ENCODE measurements around the gene SENP1. TPM values are rescaled to one million over a fixed set of nuclear protein-coding genes. Genes with fewer than 3 reads are reported as not detected.

The SENP1 gene
- total and polyA plus RNA-seq, 12 donors: 3.0 to 21.6 (median 11.2) TPM

DNA sequence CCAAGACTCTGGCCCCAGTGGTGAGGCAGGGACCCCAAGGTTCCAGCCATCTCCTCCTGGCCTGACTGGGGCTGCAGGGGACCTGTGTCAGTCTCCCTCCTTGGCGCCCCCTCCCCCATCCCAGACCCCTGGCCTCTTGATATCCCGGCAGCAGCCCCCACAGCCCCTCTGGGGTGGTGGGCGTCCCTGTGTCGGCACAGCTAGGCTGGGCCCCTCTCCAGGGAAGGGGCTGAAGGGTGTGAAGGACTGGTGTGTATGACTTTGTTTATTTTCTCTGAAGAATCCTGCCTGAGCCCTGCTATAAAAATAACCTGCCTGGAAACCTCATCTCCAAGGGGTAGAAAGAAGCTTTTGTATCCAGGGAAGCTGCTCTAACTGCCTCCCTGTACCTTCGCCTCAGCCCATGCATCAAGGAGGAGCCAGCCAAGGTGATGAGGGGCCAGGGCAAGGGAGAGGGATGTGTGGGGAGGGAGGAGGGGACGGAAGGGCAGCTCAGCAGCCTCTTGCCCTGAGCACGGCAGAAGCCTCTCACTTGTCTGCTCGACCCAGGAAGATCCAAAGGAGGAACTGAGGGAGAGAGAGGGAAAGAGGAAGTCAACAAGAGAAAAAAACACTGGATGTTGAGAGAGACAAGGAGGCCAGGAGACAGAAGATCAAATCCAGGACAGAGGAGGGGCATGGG, 76.2 kb downstream of the SENP1 start:
- Histone ChIP-seq H3K4me3 (no peak overlapping the region), H3K36me3 (replicated peaks in 1 of 2) (no peaks in the 10 kb centered on the region), H3K27ac (no peak overlapping the region), H3K9me3 (replicated peaks in 1 of 3) (no peaks in the 10 kb centered on the region), H3K4me1 (replicated peaks in 1 of 2) (no peaks in the 10 kb centered on the region), H3K27me3 (no peaks in the 10 kb centered on the region)
- TF ChIP-seq, protein P1, sequence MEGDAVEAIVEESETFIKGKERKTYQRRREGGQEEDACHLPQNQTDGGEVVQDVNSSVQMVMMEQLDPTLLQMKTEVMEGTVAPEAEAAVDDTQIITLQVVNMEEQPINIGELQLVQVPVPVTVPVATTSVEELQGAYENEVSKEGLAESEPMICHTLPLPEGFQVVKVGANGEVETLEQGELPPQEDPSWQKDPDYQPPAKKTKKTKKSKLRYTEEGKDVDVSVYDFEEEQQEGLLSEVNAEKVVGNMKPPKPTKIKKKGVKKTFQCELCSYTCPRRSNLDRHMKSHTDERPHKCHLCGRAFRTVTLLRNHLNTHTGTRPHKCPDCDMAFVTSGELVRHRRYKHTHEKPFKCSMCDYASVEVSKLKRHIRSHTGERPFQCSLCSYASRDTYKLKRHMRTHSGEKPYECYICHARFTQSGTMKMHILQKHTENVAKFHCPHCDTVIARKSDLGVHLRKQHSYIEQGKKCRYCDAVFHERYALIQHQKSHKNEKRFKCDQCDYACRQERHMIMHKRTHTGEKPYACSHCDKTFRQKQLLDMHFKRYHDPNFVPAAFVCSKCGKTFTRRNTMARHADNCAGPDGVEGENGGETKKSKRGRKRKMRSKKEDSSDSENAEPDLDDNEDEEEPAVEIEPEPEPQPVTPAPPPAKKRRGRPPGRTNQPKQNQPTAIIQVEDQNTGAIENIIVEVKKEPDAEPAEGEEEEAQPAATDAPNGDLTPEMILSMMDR (IDR thresholded peaks at IDR 0.05): no peak
- TF ChIP-seq POLR2A (IDR thresholded peaks at IDR 0.05): no peak
- whole genome bisulfite sequencing, 4 donors: 67 to 72% (median 70%) methylated on average over 4 to 8 of the region's 8 CpGs
- intact Hi-C loops (cut with DNase I): no loop called here
- DNase-seq: no peak

DNA sequence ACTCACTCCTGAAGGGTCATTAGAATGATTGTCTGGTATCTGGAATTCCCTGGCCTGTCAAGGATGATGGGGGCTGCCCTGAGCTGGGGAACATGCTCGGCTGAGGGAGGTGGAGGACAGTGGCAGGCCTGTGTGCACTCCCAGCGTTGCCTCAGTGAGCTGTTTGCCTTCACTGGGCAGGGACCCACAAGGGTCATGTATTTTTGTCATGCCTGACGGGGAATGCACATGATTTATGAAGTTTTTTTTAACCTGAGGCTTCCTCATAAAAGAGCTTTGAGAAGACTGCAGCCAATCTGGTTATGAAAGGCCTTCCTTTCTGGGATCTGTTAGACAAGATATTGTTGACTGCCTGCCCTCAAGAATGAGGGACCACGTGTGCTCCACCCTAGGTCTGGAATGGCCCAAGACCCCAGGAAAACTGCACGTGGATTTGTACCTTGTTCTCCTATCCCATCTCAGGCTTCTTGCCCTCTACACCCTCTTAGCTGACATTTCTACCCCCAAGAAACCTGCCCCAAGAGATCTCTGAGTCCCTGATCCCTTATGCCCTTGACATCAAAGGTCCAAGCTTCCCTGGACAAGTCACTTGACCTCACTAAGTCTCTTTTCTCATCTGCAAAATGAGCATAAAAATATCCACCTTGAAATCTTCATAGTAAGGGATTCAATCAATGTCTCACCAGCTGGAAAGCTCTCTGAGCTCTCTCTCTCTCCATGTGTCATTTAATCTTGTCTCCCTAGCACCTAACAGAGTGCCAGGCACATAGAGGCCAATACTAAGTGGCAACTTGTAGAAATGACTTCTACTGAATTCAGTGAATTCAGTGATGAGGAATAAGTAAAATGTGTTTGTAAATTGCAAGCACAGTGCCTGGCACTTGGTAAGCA, 77.1 kb downstream of the SENP1 start:
- Histone ChIP-seq H3K4me3 (no peak overlapping the region), H3K27me3 (no peaks in the 10 kb centered on the region), H3K36me3 (replicated peaks in 1 of 2) (no peaks in the 10 kb centered on the region), H3K9me3 (replicated peaks in 1 of 3) (no peaks in the 10 kb centered on the region), H3K4me1 (replicated peaks in 1 of 2) (no peaks in the 10 kb centered on the region), H3K27ac (no peak overlapping the region)
- TF ChIP-seq, protein P1 (IDR thresholded peaks at IDR 0.05): no peak
- TF ChIP-seq POLR2A (IDR thresholded peaks at IDR 0.05): no peak
- DNase-seq: no peak
- intact Hi-C loops (cut with DNase I): no loop called here
- 39 to 57% (median 50%) methylated on average over 5 of the region's 5 CpGs for WGBS, 4 donors

DNA sequence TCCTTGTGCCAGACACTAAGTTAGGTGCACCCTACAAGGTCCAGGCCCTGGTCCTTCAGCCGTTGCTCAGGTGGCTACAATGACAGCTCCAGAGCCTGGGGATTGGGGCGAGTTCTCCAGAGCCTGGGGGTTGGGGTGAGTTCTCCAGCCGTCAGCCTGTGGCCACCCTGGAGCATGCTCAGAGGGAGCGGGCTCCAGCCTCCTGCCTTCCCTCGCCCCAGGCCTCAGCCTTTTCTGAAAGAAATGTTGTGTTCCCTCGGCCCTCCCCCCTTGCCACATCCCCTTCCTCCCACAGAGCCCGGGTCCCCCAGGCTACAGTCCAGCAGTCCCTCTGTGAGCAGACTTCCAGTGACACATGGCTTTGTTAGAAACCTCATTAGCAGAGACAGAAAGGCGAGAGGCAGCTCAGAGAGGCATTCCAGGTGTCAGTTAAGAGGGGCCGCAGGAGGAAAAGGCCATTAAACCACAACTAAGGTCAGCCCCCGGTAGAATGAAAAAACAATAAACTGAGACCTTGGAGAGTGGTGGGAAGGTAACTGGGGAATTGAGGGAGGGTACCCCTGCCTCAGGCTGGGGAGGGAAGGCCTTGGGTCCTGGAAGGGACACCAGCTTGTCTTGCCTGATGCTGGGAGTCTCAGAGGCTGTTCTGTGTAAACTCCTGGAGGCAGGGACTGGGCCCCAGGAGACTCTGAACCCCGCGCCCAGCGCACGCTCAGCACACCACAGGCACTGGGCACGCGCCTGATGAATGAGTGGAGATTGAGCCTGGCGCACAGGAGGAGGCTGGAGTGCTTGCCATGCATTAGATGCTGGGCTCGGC, 78.5 kb downstream of the SENP1 start:
- no peaks in the 10 kb centered on the region for H3K4me1 ChIP-seq (replicated peaks in 1 of 2)
- no peak overlapping the region for H3K4me3 ChIP-seq
- no peaks in the 10 kb centered on the region for H3K27me3 ChIP-seq
- TF ChIP-seq, protein P1 (IDR thresholded peaks at IDR 0.05): no peak
- no peak for TF ChIP-seq POLR2A (IDR thresholded peaks at IDR 0.05)
- intact Hi-C loops (cut with DNase I): no loop called here
- H3K27ac ChIP-seq: no peak overlapping the region
- DNase-seq: no peak
- H3K9me3 ChIP-seq (replicated peaks in 1 of 3): no peaks in the 10 kb centered on the region
- WGBS, 4 donors: 74 to 88% (median 84%) methylated on average over 12 to 18 of the region's 18 CpGs
- no peaks in the 10 kb centered on the region for H3K36me3 ChIP-seq (replicated peaks in 1 of 2)

All from adrenal gland (tissue), 12 donors.